Epithelial cell of prostate (primary cell): ENCODE data around the gene FBXL20.

ENCODE experiments used
- DNase-seq: peaks from one replicate; pipeline ENCODE4 v3.0.0-alpha.2; 2011; ENCODE audit warnings: low read depth, low spot score
- H3K27ac ChIP-seq: fragments of 450-650 bp; 2 replicates; pipeline ENCODE4 v1.5.1; 2017; ENCODE audit warnings: mild to moderate bottlenecking

The FBXL20 gene

DNA sequence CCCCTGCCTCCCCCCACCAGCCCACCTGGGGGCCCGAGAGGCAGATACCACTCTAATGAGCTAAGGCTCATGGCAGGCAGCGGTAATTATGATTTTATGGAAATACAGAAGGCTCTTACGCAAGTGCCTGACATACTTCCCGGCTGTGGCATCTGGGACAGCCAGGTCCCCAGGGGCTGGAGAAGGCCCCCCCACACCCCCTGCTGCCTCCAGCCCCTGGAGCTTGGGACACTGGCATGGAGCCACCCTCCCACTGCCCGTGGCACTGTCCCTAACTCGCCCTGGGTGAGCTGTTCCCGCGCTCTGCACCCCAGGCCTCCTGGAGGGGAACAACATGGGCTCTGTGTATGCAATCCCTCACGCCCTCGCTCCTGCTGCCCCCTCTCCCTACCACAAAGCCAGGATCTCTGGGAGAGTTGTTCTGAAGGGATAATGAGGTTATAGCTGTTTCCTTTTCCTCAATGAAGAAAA lies 170.3 kb downstream of the FBXL20 start:
- no peak for DNase-seq
- H3K27ac ChIP-seq = no peak overlapping the region

DNA sequence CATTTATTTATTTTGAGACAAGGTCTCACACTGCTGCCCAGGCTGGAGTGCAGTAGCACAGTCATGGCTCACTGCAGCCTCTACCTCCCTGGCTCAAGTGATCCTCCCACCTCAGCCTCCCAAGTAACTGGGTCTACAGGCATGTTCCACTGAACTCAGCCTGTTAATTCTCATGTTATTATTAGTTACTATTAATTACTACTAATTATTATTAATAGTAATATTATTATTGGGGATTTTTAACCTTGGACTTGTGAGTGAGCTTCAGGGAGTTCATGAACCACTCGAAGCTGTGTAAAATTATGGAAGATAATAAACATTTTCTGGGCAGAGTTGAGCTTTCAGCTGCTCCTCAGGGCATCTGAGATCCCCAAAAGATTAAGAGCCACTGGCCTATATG lies 171.1 kb downstream of the FBXL20 start:
- DNase-seq = no peak
- no peak overlapping the region for H3K27ac ChIP-seq

DNA sequence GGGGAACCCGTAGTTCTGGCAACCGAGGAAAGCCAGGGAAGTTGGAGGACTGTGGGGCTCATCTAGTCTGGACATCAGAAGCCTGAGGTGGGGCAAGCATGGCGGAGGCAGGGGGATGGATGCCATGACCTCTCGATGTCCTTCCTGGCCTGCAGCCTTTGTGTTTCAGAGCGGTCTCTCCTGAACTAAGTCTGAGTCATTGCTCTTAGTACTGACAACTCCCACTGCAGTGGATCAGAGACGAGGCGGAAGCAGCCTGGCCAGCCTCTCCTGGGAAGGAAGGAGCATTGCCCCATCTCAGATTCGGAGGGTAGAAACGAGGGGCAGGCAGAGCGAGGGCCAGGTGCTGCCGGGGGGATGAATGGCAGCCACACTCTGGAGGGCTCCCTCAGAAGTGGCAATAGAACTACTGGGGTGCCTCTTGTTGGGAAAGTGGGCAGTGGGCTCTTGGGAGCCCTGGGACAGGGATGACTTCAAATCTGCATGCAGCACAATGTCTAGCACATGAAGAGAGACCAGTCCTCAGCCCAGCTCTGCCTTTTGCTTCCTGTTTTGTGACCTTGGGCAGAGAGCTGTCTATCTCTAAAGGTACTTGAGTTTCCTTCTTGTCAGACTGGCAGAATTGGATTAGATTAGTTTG lies 172.0 kb downstream of the FBXL20 start:
- H3K27ac ChIP-seq = no peak overlapping the region
- no peak for DNase-seq

DNA sequence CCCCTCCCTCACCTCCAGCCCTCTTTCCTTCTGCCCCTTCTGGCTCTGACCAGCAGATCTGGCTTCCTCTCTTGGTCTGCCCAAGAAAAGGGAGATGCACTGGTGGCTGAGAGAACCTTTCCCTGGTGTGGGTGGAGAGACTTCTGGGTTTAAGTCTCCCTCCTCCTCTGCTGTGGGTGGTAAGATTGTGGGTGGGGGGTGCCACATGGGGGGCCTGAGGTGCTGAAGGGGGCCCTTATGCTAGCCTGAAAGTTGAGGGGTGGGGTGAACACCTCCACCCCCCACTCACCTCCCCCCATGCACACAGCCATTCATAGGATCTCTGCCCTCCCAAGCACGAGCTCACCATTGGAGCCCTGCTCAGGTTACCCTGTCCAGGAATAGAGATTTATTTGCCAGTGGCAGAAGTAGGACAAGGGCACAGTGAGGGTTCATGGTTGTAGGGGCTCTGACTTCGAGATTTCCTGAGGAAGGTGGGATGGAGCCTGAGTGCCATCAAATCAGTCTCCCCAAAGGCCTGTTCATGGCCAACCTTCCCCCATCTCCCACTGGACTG lies 174.0 kb downstream of the FBXL20 start:
- no peak overlapping the region for H3K27ac ChIP-seq
- no peak for DNase-seq

DNA sequence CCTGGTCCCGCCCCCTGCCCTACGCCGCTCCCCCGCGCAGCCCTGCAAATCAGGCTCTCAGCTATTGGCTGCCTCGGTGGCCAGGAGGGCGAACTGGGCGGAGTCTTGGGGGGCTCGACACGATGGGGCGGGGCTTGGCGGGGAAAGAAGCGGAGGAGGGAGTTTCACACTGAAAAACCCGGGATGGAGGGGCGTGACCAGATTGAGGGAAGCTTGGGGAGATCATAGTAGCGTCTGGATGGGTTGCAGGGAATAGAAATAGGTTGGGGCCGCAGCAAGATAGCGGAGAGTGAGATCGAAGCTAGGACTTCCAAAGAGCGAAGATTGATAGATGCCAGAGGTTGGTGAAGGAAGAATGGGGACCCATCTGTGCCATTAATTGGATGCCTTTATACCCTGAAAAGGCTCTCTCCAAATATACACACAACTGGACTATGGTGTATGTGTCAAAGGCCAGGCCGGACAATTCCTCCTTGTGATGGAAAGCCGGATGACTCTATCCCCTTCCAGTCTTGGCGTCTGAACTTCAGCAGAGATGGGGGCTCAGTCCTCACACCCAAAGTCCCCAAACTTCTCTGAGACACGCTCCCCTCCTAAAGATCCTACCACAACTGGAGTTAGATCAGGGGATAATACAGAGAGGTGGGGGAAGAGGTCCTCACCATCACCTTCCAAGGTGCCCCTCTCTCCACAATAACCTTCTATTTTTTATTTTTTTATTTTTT lies 175.3 kb downstream of the FBXL20 start:
- DNase-seq = no peak
- H3K27ac ChIP-seq = no peak overlapping the region

DNA sequence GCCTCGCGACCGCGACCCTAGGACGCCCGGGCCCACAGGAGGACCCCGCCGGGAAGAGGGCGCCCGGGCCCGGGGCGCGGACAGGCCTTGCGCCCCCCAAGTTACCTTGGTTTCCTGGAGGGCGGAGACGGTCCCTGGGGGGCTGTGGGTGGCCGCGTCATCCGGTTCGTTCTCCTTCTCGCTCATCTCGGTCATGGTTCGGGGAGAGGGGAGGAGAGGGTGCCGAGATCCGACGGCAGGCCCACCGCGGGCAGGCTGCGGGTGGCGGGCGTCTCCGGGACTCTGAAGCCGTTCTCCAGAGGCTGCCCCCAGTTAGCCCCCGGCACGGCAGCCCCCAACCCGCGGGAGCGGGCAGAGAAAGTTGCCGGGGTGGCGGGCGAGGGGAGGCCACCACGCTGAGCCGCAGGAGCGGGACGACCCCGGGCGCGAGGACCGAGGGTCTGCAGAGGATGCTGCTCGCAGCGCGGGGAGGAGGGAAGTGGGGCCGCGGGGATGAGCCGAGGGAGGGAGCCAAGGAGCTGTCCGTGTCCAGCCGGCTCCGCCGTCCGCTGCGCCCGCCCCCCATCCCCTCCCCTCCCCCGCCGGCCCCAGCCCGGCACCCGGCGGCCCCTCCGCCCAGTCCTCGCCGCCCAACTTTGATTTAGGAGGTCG lies 176.0 kb downstream of the FBXL20 start, which contains the start of gene STAC2:
Gene STAC2 (minus strand): TSS at position 638 of the 651 bp plus-strand sequence. CDS start 443 bp downstream, at position 195.
- no peak within 1 kb of the TSS for H3K27ac ChIP-seq
- no peak for DNase-seq

DNA sequence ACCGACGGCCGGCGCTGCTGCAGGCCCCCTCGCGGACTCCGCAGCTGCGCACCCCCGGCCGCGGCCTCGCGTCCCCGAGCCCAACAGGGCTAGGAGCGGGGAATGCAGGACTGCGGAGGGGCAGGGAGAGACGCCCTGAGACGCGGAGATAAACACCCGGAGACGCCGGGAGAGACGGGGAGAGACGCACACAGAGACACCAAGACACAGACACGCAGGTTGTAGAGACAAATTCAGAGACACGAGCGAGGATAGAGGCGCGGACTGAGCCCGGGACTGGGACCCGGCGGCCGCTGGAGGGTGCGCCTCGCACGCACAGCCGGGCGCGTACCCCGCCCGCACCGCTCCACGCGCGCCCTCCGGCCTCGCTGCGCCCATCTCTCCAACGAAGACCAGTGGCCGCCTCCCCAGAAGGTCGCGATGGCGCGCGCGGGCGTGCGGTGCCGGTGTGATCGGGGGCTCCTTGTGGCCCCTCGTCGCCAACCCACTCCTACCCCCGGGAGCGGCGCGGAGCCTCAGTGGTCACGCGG lies 176.6 kb downstream of the FBXL20 start:
- DNase-seq = no peak
- H3K27ac ChIP-seq = no peak overlapping the region

DNA sequence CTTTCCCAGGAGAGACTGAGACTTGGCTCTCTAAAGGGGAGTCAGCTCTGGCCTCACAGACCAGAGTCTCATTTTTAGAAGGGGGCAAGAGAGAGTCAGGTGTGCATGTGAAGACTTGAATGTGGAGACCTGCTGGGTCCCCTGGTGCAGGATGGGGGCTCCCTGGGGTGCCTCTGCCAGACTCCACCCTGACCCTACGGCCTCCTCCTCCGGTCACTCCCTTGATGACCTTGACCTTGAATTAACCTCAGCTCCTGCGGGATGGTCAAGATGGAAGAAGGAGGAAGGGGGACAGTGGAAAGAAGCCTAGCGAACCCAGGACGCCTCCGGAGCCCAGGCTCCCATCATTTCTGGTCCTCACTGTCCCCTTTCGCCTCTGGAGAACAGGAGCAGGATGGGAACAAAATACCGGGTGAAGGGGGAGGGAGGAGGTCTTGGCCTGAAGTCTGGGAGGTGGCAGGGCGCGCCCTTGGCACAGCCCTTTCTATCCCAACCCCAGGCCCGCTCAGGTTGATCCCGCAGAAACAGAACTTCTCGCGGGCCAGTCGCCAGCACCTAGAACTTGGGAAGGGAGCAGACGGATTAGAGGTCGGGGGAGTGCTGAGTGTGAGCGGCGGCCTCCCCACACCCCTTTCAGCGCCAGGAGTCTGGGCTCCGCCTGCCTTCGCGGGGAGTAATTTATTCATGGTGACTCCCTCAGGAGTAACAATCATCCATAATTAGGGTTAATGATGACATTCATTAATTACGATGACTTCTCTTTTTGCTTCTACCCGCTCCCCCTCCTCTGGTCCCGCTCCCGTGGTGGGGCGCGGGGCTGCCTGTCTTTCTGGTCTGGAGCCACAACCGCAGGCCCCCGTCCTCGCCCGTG lies 177.3 kb downstream of the FBXL20 start:
- no peak overlapping the region for H3K27ac ChIP-seq
- no peak for DNase-seq

DNA sequence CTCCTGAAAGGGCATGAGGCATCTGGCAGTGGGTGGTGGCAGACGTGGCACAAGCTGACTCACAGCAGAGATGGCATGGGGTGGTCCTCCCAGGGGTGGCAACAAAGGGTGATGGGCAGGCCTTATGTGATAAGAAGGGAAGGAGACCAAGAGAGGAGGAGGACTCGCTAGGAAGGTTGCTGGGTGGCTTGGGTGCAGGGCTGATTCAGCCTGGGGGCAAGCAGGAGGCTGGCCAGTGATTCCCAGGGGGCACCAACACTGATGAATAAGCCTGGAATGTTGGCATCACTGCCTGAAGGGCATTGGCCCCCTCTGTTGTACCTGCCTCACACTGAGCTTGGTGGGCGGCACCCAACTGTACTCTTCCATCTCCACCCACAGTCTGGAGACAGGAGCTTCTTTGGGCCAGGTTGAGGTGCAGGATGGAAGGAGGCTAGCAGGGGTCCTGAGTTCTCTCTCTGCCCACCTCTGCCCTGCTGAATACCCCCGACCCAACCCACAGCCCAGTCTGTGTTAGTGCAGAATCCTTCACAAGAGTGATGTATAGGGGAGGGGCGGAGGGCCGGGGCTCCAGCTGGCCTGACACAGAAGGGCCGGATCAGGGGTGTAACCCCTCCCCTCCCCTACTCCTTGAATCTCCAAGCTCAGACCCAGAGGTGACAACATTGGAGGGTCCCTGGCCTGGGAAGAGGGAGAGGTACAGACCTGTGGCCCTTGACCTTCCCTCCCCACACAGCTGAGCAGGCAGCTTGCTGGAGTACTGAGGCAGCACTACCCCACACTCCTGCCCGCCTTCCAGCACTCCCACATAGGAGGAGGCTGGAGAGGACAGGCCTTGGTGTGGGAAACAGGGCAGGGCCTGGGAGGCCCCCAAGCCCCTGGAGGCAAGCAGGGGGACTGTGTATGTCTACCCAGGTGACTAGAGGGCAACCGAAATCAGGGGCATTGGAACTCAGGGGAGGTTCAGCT lies 178.3 kb downstream of the FBXL20 start:
- no peak overlapping the region for H3K27ac ChIP-seq
- DNase-seq = no peak

DNA sequence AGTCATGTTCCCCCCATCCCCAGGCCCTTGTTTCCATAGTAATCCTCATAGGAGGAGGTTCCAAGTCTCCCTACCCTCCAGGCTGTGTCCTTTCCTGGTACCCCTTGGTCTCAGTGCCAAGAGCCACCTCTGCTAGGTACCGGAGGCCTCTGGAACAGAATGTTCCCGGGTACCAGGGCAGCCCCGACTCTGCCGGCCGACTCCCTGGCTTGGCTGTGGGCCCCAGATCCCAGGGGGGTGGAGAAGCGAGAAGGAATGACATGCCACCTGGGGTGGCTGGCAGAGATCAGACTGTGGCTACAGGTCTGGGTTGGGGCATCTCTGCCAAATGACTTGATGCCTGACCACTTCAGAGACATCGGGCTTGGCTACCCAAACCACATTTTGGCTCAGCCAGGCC lies 179.3 kb downstream of the FBXL20 start:
- no peak for DNase-seq
- no peak overlapping the region for H3K27ac ChIP-seq

DNA sequence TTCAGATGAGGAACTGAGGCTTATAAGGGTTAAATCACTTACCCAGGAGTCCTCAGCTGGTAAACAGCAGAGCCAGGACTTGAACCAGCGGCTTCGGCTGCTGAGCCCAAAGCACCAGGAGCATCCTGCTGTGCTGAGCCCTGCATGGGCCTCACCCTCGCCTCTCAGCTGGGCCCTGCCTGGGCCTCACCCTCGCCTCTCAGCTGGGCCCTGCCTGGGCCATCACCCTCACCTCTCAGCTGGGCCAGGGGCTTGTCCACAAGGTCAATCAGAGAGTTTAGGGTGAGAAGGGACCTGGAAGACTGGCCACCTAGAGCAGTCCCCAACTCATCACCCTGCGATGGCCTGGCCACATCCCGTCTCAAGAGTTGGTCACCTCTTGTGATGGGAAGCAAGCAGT lies 179.9 kb downstream of the FBXL20 start:
- no peak for DNase-seq
- H3K27ac ChIP-seq = no peak overlapping the region

DNA sequence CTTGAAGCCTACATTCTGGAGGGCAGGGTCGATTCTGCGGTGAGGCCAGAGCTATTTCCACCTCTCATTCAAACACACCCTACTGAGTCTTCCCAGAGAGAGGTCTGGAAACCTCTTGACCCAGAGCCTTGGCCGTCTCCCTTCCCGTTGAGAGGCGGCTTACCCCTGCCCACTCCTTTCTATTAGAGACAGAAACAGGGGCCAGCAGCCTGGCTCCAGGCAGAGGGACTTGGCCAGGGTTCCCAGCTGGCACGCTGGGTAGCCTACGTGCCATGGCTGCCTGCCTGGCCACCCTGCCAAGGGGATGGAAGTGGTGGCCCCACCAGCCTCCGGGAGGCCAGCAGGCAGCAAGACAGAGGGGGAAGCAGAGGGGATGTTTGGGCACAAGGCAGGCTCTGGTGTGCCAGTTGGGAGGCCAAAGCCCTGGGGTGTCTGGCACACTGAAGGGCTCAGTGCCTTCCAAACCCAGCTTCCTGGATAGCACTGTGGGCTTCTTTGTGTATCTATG lies 181.7 kb downstream of the FBXL20 start:
- DNase-seq = no peak
- H3K27ac ChIP-seq = no peak overlapping the region

DNA sequence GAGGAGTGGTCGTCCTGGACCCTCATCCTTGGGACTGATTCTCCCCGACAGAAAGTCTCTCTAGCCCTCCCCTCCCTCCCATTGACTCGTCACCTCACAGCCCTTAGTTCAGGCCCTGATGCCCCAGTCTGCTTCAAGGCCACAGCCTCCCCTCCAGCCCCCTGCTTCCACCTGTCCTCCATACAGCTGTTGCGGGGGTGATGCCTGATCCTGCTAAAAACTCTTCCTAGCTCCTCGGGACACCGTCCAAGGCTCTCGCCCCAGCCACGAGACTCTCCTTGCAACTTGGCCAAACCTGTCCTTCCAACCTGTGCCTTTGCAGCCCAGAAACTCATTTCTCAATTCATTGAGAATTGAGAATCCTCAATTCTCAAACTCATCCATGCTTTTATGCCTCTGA lies 182.5 kb downstream of the FBXL20 start:
- no peak for DNase-seq
- H3K27ac ChIP-seq = no peak overlapping the region

DNA sequence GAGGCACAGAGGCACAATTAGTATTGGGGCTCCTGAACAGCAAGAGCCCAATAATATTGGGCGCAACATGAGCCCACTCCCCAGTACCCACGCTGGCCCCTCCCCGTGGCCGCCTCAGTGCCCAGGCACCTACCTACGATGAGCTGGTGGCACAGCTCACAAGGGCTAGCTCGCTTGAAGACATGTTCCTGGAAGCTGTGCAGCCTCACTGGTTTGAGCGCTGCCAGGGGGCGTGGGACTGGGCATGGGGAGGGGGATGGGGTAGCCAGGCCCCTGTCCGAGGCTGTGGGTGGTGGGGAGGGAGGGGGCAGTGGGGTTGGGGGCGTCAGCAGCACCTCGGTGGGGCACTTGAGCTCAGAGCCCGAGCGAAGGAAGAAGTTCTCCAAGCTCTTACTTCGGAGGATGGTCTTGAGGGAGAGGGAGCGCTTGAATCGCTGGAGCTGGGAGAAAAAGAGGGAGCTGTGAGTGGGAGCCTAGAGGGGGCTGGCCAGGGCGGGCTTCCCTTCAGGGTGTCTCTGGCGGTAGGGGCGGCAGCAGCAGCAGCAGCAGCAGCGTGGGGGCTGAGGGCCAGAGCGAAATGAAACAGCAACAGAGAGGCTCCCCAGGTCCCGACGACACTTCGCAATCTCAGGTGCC lies 183.6 kb downstream of the FBXL20 start:
- no peak for DNase-seq
- H3K27ac ChIP-seq = no peak overlapping the region

DNA sequence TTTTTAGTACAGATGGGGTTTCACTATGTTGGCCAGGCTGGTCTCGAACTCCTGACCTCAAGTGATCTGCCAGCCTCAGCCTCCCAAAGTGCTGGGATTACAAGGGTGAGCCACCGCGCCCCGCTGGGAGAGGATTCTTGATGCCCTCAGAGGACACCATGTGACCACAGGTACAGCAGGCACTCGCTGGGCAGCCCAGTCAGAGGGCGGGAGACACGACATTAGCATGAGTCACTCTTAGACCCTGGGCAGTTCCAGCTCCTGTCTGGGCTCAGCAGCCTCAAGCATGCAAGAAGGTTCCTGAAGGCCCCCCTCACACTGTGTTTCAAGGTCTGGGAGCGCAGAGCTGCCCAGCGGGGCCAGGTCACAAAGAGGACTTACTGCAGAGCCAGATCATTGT lies 187.6 kb downstream of the FBXL20 start:
- H3K27ac ChIP-seq = no peak overlapping the region
- peak; percentile 16 for DNase-seq

DNA sequence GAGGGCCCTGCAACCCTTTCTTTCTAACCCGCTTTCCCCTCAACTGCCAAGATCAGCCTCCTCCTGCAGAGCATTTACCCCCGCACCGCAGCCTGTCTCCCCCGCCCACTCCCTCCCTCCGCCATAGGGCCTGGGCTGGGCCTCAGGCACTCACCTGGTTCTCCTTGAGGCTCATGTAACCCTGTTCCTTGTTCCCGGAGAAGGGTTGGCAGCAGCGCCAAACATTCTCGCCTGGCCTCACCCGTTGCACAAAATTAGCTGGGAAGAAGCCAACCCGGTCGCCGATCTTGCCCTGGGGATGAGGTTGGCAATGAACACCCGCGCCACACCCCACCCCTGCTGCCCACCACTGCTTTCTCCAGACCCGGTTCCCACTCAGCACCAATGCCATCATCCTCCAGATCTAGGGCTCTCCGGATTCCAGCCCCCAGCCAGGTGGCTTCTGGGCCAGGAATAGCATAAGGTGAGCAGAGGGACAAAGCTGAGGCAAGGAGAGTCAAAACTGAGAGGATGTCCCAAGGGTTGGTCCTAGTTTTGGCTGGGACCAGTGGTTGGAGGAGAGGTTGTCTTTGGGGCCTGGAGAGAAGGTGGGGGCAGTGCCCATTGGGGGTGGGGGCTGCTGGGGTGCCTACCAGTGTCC lies 188.5 kb downstream of the FBXL20 start:
- no peak for DNase-seq
- H3K27ac ChIP-seq = no peak overlapping the region

DNA sequence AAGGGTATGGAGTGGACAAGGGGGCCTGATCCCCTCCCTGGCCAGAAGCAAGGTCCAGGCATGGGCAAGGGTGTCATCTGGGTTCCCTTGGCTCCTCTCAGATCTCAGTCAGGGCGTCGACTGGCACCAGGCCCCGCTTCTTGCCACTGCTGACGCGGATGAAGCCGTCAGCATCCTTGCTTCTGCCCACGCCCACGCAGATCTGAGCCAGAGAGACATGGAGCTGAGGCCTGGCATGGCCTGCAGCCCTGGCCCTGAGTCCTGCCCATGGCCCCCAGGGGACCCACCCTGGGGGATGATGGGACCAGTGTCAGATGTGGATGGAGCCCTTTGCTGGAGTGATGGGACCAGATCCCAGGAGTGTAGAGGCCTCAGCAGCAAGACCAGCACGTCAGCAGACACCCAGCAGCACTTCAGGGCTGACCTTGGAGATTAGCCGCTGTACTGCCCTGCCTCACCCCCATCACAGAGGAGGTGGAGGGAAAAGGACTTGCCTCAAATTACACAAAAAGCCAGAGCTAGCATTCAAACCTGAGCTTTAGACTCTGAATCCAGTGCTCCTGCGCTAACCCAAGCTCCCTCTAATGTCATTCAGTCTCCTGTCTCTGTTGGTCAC lies 189.1 kb downstream of the FBXL20 start:
- no peak overlapping the region for H3K27ac ChIP-seq
- DNase-seq = no peak
